Astrocyte (in vitro differentiated cells and primary cell): Measurements from ENCODE around the gene RFC2. TPM values are rescaled to one million over a fixed set of nuclear protein-coding genes. Genes with fewer than 3 reads are reported as not detected.

Source experiments
- DNase-seq: peaks from one replicate; pipeline ENCODE4 v3.0.0-alpha.2; 2010; ENCODE audit warnings: low read depth
- FAIRE-seq: peaks from 2 replicates; lab custom pipeline; 2011; peaks lifted over from hg19 to GRCh38; lab: Jason Lieb, UNC
- H2AFZ ChIP-seq: 2 replicates; pipeline ENCODE4 v1.6.0; 2012; ENCODE audit warnings: low read depth, low read length, inconsistent platforms
- H3K27ac ChIP-seq: 2 replicates; pipeline ENCODE4 v1.5.1; 2011; ENCODE audit warnings: low read depth, low read length, inconsistent platforms
- H3K27me3 ChIP-seq: 2 replicates; pipeline ENCODE4 v1.6.0; 2011; ENCODE audit warnings: low read length, inconsistent platforms; ENCODE audit not compliant: insufficient read depth
- H3K36me3 ChIP-seq: 2 replicates; pipeline ENCODE4 v1.5.1; 2011; ENCODE audit warnings: low read length, inconsistent platforms; ENCODE audit not compliant: insufficient read depth
- H3K4me1 ChIP-seq: 2 replicates; pipeline ENCODE4 v1.5.1; 2011; ENCODE audit warnings: low read length, inconsistent platforms; ENCODE audit not compliant: insufficient read depth
- H3K4me2 ChIP-seq: 2 replicates; pipeline ENCODE4 v1.6.0; 2012; ENCODE audit warnings: low read length, inconsistent platforms
- H3K4me3 ChIP-seq: 2 replicates; pipeline ENCODE4 v1.5.1; 2011; ENCODE audit warnings: low read depth, mild to moderate bottlenecking, low read length, inconsistent platforms; ENCODE audit not compliant: insufficient read depth
- H3K79me2 ChIP-seq: 2 replicates; pipeline ENCODE4 v1.6.0; 2012; ENCODE audit warnings: mild to moderate bottlenecking, low read length, inconsistent platforms; ENCODE audit not compliant: insufficient read depth
- H3K9ac ChIP-seq: 2 replicates; pipeline ENCODE4 v1.6.0; 2012; ENCODE audit warnings: mild to moderate bottlenecking, low read length, inconsistent platforms
- H3K9me3 ChIP-seq: 2 replicates; pipeline ENCODE4 v1.5.1; 2012; ENCODE audit warnings: low read depth, mild to moderate bottlenecking, low read length, inconsistent platforms; ENCODE audit not compliant: insufficient read depth
- H4K20me1 ChIP-seq: 2 replicates; pipeline ENCODE4 v1.6.0; 2012; ENCODE audit warnings: low read length, inconsistent platforms; ENCODE audit not compliant: insufficient read depth
- H3K27ac Mint-ChIP-seq: one replicate; pipeline ENCODE4 v1.8.0; 2021; ENCODE audit warnings: mild to moderate bottlenecking, mixed read lengths; ENCODE audit not compliant: unreplicated experiment
- H3K27me3 Mint-ChIP-seq: one replicate; pipeline ENCODE4 v1.8.0; 2021; ENCODE audit warnings: low read depth, mixed read lengths; ENCODE audit not compliant: unreplicated experiment
- H3K36me3 Mint-ChIP-seq: one replicate; pipeline ENCODE4 v1.8.0; 2021; ENCODE audit warnings: low read depth, mixed read lengths; ENCODE audit not compliant: unreplicated experiment
- H3K4me1 Mint-ChIP-seq: one replicate; pipeline ENCODE4 v1.8.0; 2021; ENCODE audit warnings: low read depth, mixed read lengths; ENCODE audit not compliant: unreplicated experiment
- H3K4me3 Mint-ChIP-seq: one replicate; pipeline ENCODE4 v1.8.0; 2021; ENCODE audit warnings: mild to moderate bottlenecking, moderate library complexity, mixed read lengths; ENCODE audit not compliant: unreplicated experiment
- H3K9me3 Mint-ChIP-seq: one replicate; pipeline ENCODE4 v1.8.0; 2021; ENCODE audit warnings: mild to moderate bottlenecking, mixed read lengths; ENCODE audit not compliant: unreplicated experiment
- CTCF ChIP-seq: IDR thresholded peaks from 2 replicates; pipeline ENCODE4 v1.5.1; 2011; ENCODE audit warnings: low read depth, mild to moderate bottlenecking, inconsistent platforms, low read length, moderate library complexity; ENCODE audit not compliant: insufficient read depth
- EZH2 ChIP-seq: IDR thresholded peaks from 2 replicates; pipeline ENCODE4 v1.6.1; 2012; ENCODE audit warnings: mild to moderate bottlenecking, low read length, inconsistent platforms; ENCODE audit not compliant: insufficient read depth
- total RNA-seq: library from RNA; stranded (reverse); gene quantifications from 2 replicates; pipeline ENCODE4 v1.2.1, GENCODE V29; 2021

RFC2 gene
- total RNA-seq, 1 donor from 2014 or later = 12.3 TPM

- Histone ChIP-seq H2AFZ (no peak overlapping the region), H4K20me1 (no peaks in the 10 kb centered on the region), H3K79me2 (no peaks in the 10 kb centered on the region), H3K9me3 (no peaks in the 10 kb centered on the region), H3K4me2 (no peak overlapping the region), H3K36me3 (no peaks in the 10 kb centered on the region), H3K4me1 (no peaks in the 10 kb centered on the region), H3K9ac (no peak overlapping the region), H3K4me3 (no peak overlapping the region), H3K27me3 (no peaks in the 10 kb centered on the region), H3K27ac (no peak overlapping the region)
- Mint-ChIP-seq H3K9me3 (no peaks in the 10 kb centered on the region), H3K4me1 (no peaks in the 10 kb centered on the region), H3K27ac (no peak overlapping the region), H3K27me3 (no peaks in the 10 kb centered on the region), H3K4me3 (no peak overlapping the region), H3K36me3 (peaks cover 5% of the 10 kb centered on the region)
- FAIRE-seq = no peak
- TF ChIP-seq CTCF (no peak), EZH2 (no peak)
- no peak for DNase-seq
These were observed 29.7 kb downstream of the RFC2 start for GRCh38 chr7:74224511-74224832.

- no peaks in the 10 kb centered on the region for H4K20me1 ChIP-seq
- H3K4me3 ChIP-seq = no peak overlapping the region
- H3K4me2 ChIP-seq = no peak overlapping the region
- DNase-seq (no peak), FAIRE-seq (no peak)
- peaks cover 5% of the 10 kb centered on the region for H3K36me3 Mint-ChIP-seq
- H3K9me3 Mint-ChIP-seq = no peaks in the 10 kb centered on the region
- TF ChIP-seq EZH2 (no peak), CTCF (no peak)
- H3K27me3 Mint-ChIP-seq = no peaks in the 10 kb centered on the region
- H3K79me2 ChIP-seq = no peaks in the 10 kb centered on the region
- H3K36me3 ChIP-seq = no peaks in the 10 kb centered on the region
- H3K9me3 ChIP-seq = no peaks in the 10 kb centered on the region
- H3K4me1 ChIP-seq = no peaks in the 10 kb centered on the region
- H3K4me1 Mint-ChIP-seq = no peaks in the 10 kb centered on the region
- H3K27me3 ChIP-seq = no peaks in the 10 kb centered on the region
- H3K27ac Mint-ChIP-seq = no peak overlapping the region
- no peak overlapping the region for H2AFZ ChIP-seq
- no peak overlapping the region for H3K4me3 Mint-ChIP-seq
- no peak overlapping the region for H3K9ac ChIP-seq
- H3K27ac ChIP-seq = no peak overlapping the region
These were observed 30.3 kb downstream of the RFC2 start for GRCh38 chr7:74223711-74224510.
